SU-DHL-6 (cell line): Measurements from ENCODE around the gene TPPP3.

Experiments
- H2AFZ ChIP-seq: fragments of 200-600 bp; sonication (generic); 2 replicates; pipeline ENCODE4 v1.6.1; 2014; ENCODE audit warnings: low read depth, mild to moderate bottlenecking, moderate library complexity, mixed read lengths, antibody characterized with exemption, low read length; ENCODE audit not compliant: severe bottlenecking
- H3F3A ChIP-seq: fragments of 200-600 bp; shearing (Covaris generic); 2 replicates; pipeline ENCODE4 v1.6.0; 2016; ENCODE audit warnings: antibody characterized with exemption, mild to moderate bottlenecking; ENCODE audit not compliant: insufficient read depth
- H3K27ac ChIP-seq: fragments of 200-600 bp; sonication (generic); 2 replicates; pipeline ENCODE4 v1.5.1; 2016; ENCODE audit warnings: low read depth, mild to moderate bottlenecking, low read length, moderate library complexity, mixed read lengths
- H3K27me3 ChIP-seq: fragments of 200-600 bp; sonication (generic), shearing (Covaris generic); 2 replicates; pipeline ENCODE4 v1.6.0; 2014; ENCODE audit warnings: mild to moderate bottlenecking, low read length
- H3K36me3 ChIP-seq: fragments of 200-600 bp; sonication (generic); 2 replicates; pipeline ENCODE4 v1.6.1; 2014; ENCODE audit warnings: mild to moderate bottlenecking, low read length, mixed read lengths
- H3K4me2 ChIP-seq: fragments of 300-600, 200-600 bp; shearing (Covaris generic), sonication (generic); 2 replicates; pipeline ENCODE4 v1.6.0; 2014; ENCODE audit warnings: low read length, low read depth, mild to moderate bottlenecking; ENCODE audit not compliant: poor library complexity, severe bottlenecking
- H3K4me3 ChIP-seq: fragments of 200-600 bp; sonication (generic); 2 replicates; pipeline ENCODE4 v1.5.1; 2014; ENCODE audit warnings: antibody characterized with exemption, low read length, mild to moderate bottlenecking, mixed read lengths; ENCODE audit not compliant: insufficient read depth, poor library complexity, severe bottlenecking
- H3K79me2 ChIP-seq: fragments of 200-600 bp; sonication (generic); 2 replicates; pipeline ENCODE4 v1.6.1; 2014; ENCODE audit warnings: mild to moderate bottlenecking, low read length, moderate library complexity; ENCODE audit not compliant: insufficient read depth
- H3K9ac ChIP-seq: fragments of 200-600 bp; sonication (generic); 2 replicates; pipeline ENCODE4 v1.7.0; 2014; ENCODE audit warnings: mild to moderate bottlenecking, low read length
- H3K9me2 ChIP-seq: fragments of 200-600 bp; sonication (generic); replicated peaks from 2 replicates; pipeline ENCODE4 v1.6.1; 2014; ENCODE audit warnings: low read length; ENCODE audit not compliant: insufficient read depth
- H3K9me3 ChIP-seq: fragments of 200-600 bp; sonication (generic); 2 replicates; pipeline ENCODE4 v1.6.1; 2014; ENCODE audit warnings: low read length, mixed read lengths; ENCODE audit not compliant: insufficient read depth
- H4K20me1 ChIP-seq: fragments of 200-600 bp; sonication (generic); 2 replicates; pipeline ENCODE4 v1.6.1; 2014; ENCODE audit warnings: low read depth, mild to moderate bottlenecking, antibody characterized with exemption, low read length, moderate library complexity, mixed read lengths
- EZH2phosphoT487 ChIP-seq: fragments of 200-600 bp; sonication (generic), shearing (Covaris generic); conservative IDR thresholded peaks from 2 replicates; pipeline ENCODE4 v1.6.1; 2018; ENCODE audit warnings: mild to moderate bottlenecking, antibody characterized with exemption, low read length, moderate library complexity, mixed read lengths
- TF ChIP-seq, protein P1 (sequence below): fragments of 200-600 bp; sonication (generic); IDR thresholded peaks from one replicate; pipeline ENCODE4 v1.5.1; 2017; ENCODE audit warnings: antibody characterized with exemption, mild to moderate bottlenecking, low read length, moderate library complexity; ENCODE audit not compliant: insufficient read depth, poor library complexity, severe bottlenecking

TPPP3 gene

GRCh38 chr16:67396159-67397035, 3.1 kb upstream of the TPPP3 start:
- Histone ChIP-seq H3K27ac (no peak overlapping the region), H3K9me2 (no peaks in the 10 kb centered on the region), H3K79me2 (no peaks in the 10 kb centered on the region), H3K9ac (no peak overlapping the region), H3K27me3 (no peaks in the 10 kb centered on the region), H3K4me3 (no peak overlapping the region), H2AFZ (no peak overlapping the region), H3K36me3 (no peaks in the 10 kb centered on the region), H4K20me1 (no peaks in the 10 kb centered on the region), H3K9me3 (no peaks in the 10 kb centered on the region), H3F3A (no peaks in the 10 kb centered on the region), H3K4me2 (no peak overlapping the region)
- no peak for TF ChIP-seq EZH2phosphoT487
- TF ChIP-seq, protein P1, sequence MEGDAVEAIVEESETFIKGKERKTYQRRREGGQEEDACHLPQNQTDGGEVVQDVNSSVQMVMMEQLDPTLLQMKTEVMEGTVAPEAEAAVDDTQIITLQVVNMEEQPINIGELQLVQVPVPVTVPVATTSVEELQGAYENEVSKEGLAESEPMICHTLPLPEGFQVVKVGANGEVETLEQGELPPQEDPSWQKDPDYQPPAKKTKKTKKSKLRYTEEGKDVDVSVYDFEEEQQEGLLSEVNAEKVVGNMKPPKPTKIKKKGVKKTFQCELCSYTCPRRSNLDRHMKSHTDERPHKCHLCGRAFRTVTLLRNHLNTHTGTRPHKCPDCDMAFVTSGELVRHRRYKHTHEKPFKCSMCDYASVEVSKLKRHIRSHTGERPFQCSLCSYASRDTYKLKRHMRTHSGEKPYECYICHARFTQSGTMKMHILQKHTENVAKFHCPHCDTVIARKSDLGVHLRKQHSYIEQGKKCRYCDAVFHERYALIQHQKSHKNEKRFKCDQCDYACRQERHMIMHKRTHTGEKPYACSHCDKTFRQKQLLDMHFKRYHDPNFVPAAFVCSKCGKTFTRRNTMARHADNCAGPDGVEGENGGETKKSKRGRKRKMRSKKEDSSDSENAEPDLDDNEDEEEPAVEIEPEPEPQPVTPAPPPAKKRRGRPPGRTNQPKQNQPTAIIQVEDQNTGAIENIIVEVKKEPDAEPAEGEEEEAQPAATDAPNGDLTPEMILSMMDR, result no peak

GRCh38 chr16:67395458-67396158, 2.3 kb upstream of the TPPP3 start:
- H3K4me3 ChIP-seq, result no peak overlapping the region
- H3K79me2 ChIP-seq, result no peaks in the 10 kb centered on the region
- no peaks in the 10 kb centered on the region for H3F3A ChIP-seq
- no peaks in the 10 kb centered on the region for H3K9me3 ChIP-seq
- H4K20me1 ChIP-seq, result no peaks in the 10 kb centered on the region
- TF ChIP-seq, protein P1, result no peak
- no peak for TF ChIP-seq EZH2phosphoT487
- no peaks in the 10 kb centered on the region for H3K36me3 ChIP-seq
- H3K9me2 ChIP-seq, result no peaks in the 10 kb centered on the region
- no peak overlapping the region for H3K4me2 ChIP-seq
- no peak overlapping the region for H2AFZ ChIP-seq
- H3K9ac ChIP-seq, result no peak overlapping the region
- H3K27ac ChIP-seq, result no peak overlapping the region
- no peaks in the 10 kb centered on the region for H3K27me3 ChIP-seq

DNA sequence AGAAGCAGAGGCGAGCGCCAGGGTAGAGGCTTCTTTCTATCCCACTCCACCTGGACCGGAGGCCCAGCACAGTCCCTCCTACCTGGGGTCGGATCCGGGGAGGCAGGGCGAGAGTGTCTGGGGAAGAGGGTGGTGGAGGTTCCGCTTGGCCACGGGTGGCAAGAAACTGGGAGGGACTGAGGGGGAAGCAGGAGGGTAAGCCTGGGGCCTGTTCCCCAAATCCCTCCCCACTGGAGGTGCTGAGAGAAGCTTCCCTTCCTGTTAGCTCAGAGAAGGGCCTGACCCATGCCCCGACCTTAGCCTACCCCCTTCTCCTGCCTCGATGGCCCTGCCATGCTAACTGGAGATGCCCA, 1.8 kb upstream of the TPPP3 start:
- Histone ChIP-seq H2AFZ (no peak overlapping the region), H4K20me1 (no peaks in the 10 kb centered on the region), H3K27ac (no peak overlapping the region), H3K9me3 (no peaks in the 10 kb centered on the region), H3K4me2 (no peak overlapping the region), H3K27me3 (no peaks in the 10 kb centered on the region), H3F3A (no peaks in the 10 kb centered on the region), H3K79me2 (no peaks in the 10 kb centered on the region), H3K9ac (no peak overlapping the region), H3K36me3 (no peaks in the 10 kb centered on the region), H3K9me2 (no peaks in the 10 kb centered on the region), H3K4me3 (no peak overlapping the region)
- TF ChIP-seq EZH2phosphoT487, result no peak
- TF ChIP-seq, protein P1, result no peak
